ENCODE measurements around the gene DNTTIP2.
"Not testable (repeated sequence)": the region's sequence is repeated elsewhere in the genome, so short reads cannot be mapped to it uniquely, and the experiment has no call there.

DNTTIP2 gene

DNA sequence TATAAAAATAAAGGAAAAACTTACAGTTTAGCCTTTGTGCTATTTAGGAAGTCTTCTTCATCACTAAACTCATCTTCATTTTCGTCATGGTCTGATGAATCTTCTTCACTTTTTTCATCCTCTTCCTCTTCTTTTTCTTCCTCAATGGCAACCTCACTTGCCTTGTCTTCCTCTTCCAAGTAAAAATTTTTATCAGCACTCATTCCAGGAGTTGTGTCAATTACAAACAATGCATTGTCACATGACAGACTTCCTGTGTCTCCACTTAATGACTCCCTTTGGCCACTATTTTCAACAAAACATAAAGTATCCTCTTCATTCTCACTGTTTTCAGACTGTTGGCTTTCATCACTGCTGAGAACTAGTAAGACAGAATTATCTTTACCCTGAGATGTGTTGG is 2.8 kb downstream of the DNTTIP2 start:
- DNase-seq: no peak

DNA sequence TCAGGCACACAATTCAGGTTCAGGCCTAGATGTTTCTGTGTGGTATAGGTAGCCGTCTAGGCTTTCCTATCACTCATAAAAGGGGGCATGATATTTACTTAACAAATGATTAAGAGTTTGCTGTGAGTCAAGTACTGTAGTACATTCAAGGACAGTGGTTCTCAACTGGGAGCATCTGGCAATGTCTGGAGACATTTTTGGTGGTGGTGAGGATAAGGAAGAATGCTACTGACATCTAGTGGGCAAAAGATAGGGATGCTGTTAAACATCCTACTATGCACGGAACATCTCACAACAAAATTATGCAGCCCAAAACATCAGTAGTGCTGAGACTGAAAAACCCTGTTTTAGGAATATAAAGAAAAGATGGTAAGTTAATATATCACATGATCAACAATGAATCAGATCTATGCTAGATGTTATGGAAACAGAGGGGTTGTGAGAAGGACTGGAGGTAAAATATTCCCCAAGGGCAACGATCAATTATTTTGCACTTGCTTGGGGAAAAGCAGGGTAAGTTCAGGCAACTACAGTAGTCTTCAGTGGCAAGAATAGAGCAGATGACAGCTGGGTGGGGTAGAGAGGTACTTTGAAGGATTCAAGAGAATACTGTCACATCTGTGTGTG is 4.9 kb downstream of the DNTTIP2 start:
- no peak for DNase-seq

DNA sequence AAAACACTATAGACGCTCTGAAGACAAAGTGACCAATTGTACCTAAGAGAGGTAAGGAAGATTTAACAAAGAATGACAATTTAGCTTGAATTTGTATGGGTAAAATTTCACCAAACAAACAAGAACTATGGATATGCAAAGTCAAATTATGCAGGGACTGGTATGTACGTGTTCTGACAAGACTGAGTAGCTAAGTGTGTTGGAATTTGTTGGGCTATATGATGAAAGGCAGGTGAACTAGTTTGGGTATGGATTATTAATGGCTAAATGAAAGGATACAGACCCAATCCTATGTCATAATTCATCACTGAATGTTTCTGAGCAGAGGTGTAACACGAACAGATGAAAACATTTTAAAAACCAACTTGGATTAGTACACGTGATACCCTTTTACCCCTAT is 7.6 kb downstream of the DNTTIP2 start:
- DNase-seq: no peak

DNA sequence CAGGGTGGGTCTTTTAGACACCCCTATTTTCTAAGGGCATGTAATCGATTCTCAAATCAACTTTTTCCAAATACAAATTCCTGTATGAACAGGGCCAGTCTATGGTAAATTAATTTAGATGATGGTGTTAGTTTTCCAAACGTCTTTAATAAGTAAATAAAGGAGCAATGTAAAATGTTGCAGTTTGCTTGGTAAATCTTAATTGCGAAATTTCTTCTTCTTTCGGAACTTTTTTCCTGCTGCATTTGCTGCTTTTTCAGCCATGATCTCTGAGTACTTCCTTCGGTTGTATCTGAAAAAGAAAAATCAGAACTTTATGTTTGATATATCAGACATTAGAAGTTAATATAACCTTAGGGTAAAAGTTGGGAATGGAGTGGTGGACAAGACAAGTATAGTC is 9.4 kb downstream of the DNTTIP2 start:
- DNase-seq: no peak

DNA sequence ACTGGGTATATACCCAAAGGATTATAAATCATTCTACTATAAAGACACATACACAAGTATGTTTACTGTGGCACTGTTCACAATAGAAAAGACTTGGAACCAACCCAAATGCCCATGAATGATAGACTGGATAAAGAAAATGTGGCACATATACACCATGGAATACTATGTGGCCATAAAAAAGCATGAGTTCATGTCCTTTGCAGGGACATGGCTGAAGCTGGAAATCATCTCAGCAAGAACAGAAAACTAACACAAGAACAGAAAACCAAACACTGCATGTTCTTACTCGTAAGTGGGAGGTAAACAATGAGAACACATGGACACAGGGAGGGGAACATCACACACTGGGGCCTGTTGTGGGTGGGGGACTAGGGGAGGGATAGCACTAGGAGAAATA is 10.5 kb downstream of the DNTTIP2 start:
- not testable (repeated sequence) for DNase-seq

DNA sequence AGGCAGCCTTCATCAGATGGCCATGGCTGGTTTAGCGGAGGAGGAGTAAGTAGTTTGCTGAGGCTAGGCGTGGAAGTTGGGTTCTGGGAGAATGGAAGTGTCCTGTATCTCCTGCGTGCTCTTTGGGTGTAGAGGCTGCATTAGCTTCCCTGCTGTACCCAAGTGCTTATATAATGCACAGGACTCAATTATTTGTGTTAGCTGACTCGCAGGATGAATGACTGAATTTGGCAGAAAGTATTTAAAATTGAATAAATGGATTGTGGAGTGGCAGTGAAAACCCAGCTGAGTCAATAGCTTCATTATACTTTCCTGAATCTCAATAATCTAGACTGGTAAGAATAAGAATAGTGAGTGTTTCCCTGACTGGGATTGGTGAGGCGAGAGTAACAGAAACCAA is 13.8 kb downstream of the DNTTIP2 start:
- DNase-seq: peak; percentile 71

DNA sequence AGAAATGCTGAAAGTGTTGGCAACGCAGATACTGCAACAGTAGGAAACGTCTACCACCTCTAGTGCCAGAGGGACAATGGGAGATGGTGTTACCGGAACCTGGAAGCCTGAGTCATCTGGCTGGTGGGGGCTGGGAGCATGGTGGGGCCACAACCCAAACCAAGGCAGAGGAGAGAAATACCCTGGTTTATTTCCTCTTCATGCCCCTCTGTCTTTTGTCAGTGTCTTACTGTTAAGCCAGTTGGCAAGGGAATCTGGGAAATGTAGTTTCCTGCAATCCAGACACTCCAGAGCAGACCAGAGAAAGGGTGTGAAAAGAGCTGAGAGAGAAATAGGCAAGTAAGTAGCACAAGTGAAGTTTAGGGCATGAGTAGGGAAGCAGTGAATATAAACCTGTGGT is 14.8 kb downstream of the DNTTIP2 start:
- no peak for DNase-seq

DNA sequence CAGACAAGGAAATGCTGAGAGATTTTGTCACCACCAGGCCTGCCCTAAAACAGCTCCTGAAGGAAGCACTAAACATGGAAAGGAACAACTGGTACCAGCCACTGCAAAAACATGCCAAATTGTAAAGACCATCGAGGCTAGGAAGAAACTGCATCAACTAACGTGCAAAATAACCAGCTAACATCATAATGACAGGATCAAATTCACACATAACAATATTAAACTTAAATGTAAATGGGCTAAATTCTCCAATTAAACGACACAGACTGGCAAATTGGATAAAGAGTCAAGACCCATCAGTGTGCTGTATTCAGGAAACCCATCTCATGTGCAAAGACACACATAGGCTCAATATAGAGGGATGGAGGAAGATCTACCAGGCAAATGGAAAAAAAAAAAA is 21.4 kb downstream of the DNTTIP2 start:
- not testable (repeated sequence) for DNase-seq

DNA sequence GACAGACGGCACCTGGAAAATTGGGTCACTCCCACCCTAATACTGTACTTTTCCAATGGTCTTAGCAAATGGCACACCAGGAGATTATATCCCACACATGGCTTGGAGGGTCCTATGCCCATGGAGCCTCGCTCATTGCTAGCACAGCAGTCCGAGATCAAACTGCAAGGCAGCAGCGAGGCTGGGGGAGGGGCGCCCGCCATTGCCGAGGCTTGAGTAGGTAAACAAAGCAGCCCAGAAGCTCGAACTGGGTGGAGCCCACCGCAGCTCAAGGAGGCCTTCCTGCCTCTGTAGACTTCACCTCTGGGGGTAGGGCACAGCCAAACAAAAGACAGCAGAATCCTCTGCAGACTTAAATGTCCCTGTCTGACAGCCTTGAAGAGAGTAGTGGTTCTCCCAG is 23.0 kb downstream of the DNTTIP2 start:
- not testable (repeated sequence) for DNase-seq

DNA sequence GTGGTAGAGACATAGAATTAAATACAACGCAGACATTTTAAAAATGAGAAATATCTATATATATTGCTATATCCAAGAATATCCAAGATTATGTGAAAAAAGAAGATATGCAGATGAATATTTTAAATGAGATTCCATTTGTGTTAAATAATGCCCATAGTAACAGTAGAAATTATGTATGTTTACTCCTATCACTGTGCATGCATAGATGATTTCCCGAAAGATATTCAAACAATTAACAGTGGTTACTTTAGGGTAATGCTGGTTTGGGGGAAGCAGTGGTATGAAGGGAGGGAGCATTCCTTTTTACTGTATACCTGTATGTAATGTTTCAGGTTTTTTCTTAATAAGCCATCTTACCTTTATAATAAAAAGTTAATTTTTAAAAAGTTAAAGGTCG is 25.1 kb downstream of the DNTTIP2 start:
- DNase-seq: no peak

DNA sequence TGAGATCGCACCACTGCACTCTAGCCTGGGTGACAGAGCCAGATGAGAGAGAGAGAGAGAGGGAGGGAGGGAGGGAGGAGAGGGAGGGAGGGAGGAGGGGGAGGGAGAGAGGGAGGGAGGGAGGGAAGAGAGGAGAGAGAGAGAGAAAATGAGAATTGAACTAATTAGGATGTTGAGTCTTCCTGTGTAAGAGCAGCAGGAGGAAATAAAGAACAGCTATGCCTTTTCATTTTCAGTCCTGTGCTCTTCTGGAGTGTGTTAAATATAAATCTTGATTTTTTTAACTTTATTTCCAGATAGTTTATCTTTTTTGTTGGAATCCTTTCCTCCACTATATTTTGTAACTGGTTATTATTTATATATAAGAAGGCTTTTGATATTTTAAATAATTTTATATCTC is 27.1 kb downstream of the DNTTIP2 start:
- DNase-seq: no peak

DNA sequence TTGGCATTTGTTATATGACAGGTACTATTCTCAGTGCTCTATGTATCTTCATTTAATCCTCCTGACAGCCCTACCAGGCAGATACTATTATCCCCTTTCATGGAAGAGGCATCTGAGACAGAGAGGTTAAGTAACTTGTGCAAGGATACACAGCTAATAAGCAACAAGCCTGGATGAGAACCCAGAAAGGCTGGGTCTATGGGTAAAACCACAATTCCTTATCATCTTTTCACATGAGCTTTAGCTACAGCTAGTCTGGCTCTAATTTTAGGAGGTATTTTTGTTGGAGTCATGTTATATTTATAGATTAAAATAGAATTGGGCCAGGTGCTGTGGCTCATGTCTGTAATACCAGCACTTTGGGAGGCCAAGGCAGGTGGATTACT is 27.7 kb downstream of the DNTTIP2 start:
- no peak for DNase-seq

DNA sequence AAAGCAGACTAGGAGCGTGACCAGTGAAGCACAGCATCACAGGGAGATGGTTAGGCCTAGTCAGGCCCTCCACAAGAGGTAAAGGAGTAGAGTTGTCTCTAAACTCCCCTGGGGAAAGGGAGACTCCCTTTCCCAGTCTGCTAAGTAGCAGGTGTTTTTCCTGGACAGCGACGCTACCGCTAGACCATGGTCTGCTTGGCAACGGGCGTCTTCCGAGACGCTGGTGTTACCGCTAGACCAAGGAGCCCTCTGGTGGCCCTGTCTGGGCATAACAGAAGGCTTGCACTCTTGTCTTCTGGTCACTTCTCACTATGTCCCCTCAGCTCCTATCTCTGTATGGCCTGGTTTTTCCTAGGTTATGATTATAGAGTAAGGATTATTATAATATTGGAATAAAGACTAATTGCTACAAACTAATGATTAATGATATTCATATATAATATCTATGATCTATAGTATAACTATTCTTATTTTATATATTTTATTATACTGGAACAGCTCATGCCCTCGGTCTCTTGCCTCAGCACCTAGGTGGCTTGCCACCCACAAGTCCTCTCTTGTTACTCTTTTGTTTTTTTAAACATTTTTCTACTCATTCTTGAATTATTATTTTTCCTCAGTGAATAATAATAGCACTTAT is 28.2 kb downstream of the DNTTIP2 start:
- DNase-seq: not testable (repeated sequence)

DNA sequence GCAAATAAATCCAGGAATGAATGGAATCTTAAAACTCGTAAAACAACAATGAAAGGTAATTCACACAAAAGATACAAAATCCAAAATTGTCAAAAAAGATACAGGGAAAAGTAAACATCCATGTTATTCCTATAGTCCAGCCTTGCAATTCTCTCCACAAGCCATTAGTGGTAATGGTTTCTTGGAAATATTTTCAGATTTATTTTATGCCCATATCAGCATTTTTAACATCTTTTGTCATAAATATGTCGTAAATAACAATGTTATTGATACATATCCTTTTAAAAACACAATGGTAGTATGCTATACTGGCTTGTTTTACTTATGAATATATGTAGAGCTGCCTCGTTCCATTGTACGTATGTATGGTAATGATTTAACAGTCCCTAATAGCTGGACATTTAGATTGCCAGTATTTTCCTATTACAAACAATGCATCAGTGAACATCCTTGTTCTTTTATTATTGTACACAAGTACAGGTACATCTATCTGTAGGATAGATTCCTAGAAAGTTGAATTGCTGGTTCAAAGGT is 30.6 kb downstream of the DNTTIP2 start:
- no peak for DNase-seq

DNA sequence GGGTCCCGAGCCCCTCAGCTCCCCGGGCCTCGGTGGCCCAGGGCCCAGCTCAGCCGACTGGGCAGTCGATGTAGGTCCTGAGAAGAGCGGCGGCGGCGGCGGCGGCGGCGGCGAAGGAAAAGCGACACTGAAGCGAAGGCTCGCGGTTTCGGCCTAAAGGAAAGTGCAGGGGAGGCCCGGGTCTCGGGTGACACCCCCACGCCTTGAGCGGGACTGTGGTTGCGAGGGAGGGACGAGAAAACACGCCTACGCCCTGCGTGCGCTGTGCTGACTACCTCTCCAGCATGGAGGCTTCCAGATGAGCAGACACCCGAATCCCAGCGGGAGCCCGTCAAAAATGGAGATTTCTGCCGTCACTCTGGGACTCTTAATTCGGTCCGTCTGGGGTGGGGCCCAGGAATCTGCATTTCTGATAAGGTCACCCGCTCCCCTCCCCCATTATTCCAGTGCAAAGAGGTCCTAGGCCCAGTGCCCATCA is 31.2 kb downstream of the DNTTIP2 start:
- peak; percentile 79 for DNase-seq

DNA sequence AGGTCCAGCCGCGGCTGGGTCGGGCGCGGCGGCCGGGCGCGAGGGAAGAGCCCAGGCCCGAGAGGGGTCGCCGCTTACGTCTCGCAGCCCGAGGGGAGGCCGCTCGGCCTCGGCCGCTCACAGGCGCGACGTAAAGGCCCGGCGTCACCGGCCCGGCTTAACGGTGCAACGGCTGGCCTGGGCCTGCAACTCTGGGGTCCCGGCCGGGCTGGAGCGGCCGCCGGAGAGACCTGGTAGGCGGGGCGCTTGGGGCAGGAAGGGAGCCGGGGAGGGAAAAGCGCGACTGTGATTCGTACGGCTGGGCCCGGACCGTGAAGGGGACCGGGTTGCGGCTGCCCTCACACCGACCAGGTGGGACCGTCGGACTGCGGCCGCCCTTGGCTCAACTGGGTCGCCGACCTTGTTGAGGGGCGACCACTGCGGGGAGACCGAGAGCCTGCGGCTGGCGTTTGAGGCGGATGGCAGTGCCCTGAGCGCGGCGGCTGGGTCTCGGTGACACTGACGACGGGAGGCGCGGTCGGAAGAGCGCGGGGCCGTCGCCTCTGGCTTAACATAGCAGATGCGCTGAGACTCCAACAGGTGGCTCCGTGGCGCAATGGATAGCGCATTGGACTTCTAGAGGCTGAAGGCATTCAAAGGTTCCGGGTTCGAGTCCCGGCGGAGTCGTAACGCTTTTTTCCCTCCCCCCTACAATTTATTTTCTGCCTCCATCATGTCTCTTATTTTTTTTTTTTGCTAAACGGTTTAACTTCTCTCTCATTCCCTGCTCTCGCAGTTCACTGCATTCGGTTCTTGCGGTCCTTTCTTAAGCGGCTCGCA is 31.8 kb downstream of the DNTTIP2 start:
- peak; percentile 88 for DNase-seq

DNA sequence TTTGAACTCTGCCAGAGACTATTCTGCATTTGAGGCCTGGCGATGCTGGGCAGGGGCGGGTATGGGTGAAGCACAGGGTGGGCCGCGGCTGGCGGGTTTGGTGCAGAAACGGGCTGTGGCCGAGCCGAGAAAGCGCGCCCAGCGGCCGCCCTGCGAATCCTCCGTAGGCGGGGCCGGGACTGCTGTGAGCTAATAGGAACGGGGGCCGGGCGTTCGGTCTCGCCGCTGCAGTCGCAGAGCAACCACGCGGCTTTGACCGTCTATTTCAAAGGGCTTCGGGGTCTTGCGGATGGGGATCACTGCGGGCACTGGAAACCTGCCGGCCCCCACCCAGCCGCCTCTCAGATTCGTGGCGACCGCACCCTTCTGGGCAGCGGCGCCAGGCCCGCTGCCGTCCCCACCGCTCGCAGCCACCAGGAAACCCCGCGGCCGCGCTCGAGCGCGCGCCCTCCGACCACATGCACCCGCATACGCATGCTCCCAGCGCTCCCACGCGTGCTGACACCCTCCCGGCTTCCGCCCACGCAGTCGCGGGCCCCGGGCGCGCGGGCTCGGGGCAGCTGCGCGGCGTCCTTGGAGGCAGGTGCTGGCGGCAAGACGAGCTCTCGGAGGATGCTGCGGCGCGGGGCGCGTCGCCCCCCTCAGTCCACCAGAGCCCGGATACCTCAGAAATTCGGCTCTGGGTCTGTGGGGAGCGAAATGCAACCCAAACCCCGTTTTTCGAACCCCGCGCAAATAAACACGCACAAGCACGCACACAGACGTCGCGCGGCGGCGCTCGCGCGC is 32.6 kb downstream of the DNTTIP2 start:
- DNase-seq: peak; percentile 78

DNA sequence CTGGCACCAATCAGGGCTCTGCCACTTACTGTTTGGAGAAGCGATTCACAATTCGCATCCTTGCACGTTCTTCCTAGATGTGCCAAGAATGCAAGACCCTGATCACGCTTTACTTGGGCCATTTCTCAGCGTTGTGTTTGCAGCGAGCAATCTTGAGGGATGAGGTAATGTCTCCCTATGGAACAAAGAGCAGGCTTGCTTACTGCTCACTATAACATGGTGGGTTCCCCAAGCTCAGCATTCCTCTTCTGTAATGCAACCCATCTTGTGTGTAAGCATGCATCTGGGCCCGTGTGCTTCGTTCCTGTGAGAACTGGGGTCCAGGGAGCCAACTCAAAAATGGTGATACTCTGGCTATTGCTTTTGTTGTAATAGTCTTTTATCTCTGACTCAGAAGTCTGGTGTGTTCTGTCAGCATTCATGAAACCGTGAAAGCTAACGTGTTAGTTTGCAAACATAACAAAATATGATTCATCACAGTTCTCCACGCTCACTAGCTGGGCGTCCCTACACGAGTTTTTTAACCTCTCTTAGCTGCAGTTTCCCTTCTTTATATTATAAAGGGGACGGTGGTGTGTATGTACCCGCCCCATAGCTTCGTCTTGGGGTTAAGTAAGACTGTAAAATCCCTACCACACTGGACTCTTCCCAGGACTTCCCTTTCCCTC is 33.3 kb downstream of the DNTTIP2 start:
- no peak for DNase-seq

DNA sequence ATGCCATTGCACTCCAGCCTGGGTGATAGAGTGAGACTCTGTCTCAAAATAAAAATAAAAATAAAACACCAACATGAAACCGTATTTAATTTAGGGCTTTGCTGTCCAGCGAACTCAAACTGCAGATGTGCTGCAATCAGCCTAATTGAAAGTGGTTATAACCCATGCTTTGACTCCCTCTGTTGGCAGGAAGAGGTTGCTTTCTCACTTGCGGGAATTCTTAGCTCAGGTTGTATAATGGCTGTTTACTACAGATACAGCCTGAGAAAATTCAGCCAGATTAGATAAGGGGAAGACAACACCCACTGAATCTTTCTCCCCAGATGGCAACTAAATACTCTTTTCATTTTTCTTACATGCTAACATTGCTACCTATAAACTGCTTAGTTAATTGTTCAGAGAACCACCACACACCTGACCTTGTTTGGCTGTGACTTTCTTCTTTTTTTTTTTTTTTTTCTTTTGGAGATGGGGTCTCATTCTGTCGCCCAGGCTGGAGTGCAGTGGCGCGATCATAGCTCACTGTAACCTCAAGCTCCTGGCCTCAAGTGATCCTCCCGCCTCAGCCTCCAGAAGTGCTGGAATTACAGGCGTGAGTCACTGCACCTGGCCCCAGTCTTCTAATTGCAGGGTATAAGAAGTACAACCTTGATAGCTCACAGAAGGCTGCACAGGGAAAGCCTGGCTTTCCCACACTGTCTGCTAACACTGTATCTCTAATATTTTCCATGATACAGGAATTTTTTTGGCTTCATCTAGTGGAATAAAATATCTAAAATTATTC is 34.6 kb downstream of the DNTTIP2 start:
- DNase-seq: peak; percentile 44

DNA sequence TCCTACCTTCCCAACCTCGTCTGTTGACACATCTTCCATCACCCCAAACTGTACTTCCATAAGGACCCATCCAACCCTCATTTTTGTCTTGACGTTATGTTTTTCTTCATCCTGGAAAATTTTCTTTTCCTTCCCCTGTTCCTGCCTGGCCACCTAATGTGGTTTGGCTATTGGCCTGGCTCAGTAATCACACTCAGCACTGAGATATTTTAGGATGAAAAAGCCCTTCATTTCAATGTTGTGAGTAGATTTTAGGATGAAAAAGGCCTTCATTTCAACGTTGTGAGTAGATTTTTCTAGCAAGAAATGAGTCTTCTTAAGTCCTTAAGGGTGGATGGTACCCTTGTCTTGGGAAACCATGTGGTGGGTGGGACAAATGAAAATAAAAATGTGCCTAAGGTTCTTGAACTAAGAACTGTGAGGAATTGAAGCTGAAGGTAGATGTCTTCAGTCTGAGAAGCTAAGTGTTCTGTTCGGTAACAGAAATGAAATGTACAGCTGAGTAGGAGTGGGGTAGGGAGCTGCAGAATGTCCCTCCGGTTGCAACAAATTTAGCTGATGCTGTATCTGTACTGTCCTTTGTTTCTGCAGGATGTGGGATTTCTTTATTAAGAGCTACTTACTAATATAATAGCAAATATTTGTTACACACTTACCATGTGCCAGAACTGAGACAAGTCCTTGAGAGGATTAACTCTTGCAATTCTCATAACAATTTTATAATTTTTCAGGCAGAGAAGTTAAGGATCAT is 36.1 kb downstream of the DNTTIP2 start:
- DNase-seq: no peak

DNA sequence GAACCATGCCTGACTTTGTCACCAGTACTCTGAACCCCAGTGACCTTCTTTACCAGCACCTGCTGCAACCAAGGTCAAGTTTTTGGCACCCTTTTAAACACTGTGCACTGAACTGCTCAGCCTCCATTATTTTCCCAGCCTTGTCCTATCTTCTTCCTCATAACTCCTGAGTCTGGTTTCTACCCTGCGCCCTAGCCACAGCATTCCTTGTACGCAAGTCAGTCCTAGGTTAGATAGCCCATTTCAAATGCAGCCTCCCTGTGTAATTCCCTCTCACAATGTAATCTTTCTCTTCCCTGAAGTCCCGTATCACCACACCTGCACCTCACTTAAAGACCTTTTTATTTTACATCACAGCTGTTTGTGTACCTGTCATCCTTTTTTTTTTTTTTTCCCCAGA is 37.2 kb downstream of the DNTTIP2 start:
- DNase-seq: no peak
